ENCODE results near the gene GALNT8. TPM values are rescaled to one million over a fixed set of nuclear protein-coding genes. Genes with fewer than 3 reads are reported as not detected.
A peak's percentile ranks its signal among the peaks of the same experiment; 100 is the strongest.

Gene GALNT8
- total RNA-seq, 2 experiments from 2014 or later = 0.08 TPM; not detected in 1

DNA sequence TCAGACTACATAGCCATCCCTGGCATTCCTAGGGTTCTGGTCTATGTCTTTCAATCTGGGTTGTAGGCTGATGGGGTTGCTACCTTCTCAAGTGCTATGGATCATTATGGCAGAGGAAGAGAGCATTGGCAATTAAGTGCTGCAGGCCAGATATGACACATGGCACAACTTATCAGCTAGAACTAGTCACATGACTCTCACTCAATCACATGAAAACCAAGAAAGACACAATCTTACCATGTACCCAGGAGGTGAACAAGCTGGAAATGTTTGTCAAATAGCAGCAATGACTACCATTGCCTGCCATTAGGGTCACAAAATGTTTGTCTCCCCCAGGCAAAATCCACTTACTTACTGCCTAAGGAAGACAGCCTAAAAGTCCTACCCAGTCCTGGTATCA lies 80.4 kb downstream of the GALNT8 start:
- H3K27ac Mint-ChIP-seq = no peak overlapping the region
- H3K36me3 Mint-ChIP-seq = no peaks in the 10 kb centered on the region
- no peak overlapping the region for H3K4me3 Mint-ChIP-seq
- DNase-seq = no peak
- H3K27me3 Mint-ChIP-seq = peaks cover 13% of the 10 kb centered on the region
- H3K4me1 Mint-ChIP-seq = no peaks in the 10 kb centered on the region
- no peaks in the 10 kb centered on the region for H3K9me3 Mint-ChIP-seq

DNA sequence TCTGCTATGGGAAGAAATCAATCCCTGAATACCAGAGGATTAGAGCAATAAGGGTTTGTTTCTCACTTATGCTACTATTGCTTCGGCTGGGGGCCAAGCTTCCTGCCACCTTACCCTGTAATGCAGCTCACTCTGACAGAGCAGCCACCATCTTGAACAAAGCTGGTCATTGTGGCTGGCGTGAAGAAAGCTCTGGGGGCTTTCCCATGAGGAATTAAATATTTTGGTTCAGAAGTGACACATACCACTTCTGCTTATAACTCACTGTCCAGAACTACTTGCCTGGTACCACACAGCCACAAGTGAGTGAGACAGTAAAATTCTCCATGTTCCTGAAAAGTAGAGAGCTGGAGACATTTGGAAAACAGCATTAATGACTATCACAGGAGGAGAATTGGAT lies 82.6 kb downstream of the GALNT8 start:
- Mint-ChIP-seq H3K4me3 (no peak overlapping the region), H3K36me3 (no peaks in the 10 kb centered on the region), H3K9me3 (no peaks in the 10 kb centered on the region), H3K27ac (no peak overlapping the region), H3K4me1 (peaks cover 13% of the 10 kb centered on the region), H3K27me3 (peaks cover 31% of the 10 kb centered on the region)
- no peak for DNase-seq

DNA sequence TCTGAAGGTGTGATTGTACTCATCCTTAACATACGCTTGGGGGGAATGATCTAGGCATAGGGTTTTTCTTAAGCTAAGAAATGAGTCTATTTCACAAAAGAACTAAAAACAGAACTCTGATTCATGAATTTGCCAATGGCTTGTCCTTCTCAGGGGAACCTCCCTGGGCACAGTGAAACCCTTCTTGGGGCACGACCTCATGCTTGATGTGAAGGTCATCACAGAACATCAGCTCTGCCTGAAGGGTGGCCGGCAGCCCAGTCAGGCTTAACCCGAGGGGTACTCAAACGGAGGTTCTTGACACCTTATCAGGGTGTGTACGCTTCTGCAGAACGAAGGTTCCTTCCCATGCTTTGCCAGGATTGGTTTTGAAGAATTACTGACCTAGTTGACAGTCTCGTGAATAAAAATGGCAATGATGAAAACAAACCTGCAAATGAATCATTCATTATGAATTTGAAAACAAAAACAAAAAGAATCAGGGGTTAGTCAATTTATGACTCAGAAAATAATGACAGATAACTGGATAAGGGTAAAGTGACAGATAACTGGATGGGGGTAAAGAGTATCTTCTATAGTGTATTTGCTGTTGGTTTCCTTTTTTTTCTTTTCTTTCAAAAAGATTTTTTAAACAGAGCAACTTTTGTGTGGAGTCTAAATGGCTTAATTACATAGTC lies 86.4 kb downstream of the GALNT8 start:
- H3K9me3 Mint-ChIP-seq = no peaks in the 10 kb centered on the region
- H3K4me3 Mint-ChIP-seq = no peak overlapping the region
- H3K36me3 Mint-ChIP-seq = no peaks in the 10 kb centered on the region
- H3K4me1 Mint-ChIP-seq = peaks cover 23% of the 10 kb centered on the region
- peaks cover 61% of the 10 kb centered on the region for H3K27me3 Mint-ChIP-seq
- no peak overlapping the region for H3K27ac Mint-ChIP-seq
- DNase-seq = no peak

DNA sequence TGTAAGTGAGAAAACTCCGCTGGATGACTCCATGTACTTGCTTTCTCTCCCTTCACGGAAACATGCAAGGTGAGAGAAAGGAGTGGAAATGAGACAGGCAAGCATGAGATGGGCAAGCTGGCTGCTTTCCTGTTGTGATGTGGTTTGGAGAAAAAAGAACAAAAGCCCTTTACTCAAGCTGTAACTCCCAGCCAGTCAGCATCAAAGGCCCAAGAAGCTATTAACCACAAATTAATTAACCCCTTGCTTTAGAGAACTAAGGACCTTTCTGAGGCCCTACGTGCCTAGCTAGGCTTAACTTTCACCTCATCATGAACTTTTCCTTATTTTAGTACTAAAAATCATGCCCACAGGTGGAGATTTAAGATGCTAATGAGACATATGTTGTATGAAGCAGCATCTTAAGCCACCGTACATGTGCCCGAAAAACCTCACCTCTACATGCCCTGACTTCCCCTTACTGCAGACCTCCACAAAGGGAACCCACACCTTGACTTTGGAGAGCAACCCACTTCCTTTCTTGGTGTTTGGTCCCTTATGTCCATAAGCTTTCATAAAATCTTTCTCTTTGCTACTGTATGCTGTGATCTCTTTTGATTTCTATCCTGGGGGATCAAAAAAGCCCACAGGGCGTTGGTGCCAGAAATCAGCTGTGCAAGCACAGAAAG lies 87.0 kb downstream of the GALNT8 start:
- no peaks in the 10 kb centered on the region for H3K36me3 Mint-ChIP-seq
- H3K4me3 Mint-ChIP-seq = no peak overlapping the region
- peaks cover 23% of the 10 kb centered on the region for H3K4me1 Mint-ChIP-seq
- no peaks in the 10 kb centered on the region for H3K9me3 Mint-ChIP-seq
- H3K27me3 Mint-ChIP-seq = peaks cover 65% of the 10 kb centered on the region
- no peak overlapping the region for H3K27ac Mint-ChIP-seq
- no peak for DNase-seq

DNA sequence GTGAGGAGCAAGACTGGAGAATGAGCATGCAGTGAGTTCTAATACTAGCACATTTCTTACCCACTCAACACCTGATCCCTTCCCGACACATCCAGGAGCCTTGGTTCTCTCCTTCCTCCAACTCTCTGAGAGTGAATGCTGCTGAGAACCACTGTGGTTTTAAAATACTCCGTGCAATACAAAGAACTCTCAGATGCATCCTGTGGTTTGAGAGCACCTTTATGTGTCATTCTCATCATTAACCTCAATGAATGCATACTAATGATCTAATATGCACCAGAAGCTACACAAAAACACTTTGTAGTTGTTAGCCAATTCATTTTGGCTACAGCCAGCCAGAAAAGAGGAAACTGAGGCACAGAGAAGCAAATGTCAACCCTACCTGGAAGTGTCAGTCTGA lies 87.6 kb downstream of the GALNT8 start:
- no peak for DNase-seq
- no peak overlapping the region for H3K4me3 Mint-ChIP-seq
- no peak overlapping the region for H3K27ac Mint-ChIP-seq
- peaks cover 65% of the 10 kb centered on the region for H3K27me3 Mint-ChIP-seq
- H3K4me1 Mint-ChIP-seq = peaks cover 23% of the 10 kb centered on the region
- H3K9me3 Mint-ChIP-seq = no peaks in the 10 kb centered on the region
- no peaks in the 10 kb centered on the region for H3K36me3 Mint-ChIP-seq

DNA sequence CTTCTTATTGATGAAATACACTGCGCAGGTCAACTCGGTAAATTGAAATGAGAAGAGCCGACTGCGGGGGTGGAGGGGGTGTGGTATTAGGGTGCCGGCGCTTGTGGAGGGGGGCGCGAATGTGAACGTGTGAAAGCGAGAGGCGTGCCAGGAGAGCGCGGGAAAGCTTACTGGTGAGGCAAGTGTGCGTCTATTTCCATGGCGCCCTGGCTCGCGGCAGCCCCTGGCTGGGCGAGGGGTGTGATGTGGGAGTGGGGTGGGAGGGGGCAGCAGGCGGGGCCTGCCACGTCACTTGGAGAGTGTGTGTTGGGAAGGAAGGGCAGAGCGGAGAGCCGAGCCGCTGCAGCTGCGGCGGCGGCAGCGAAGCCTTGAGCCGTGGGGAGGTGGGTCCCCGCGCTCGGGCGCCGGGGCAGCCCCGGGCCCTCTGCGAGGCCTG lies 88.8 kb downstream of the GALNT8 start:
- Mint-ChIP-seq H3K36me3 (no peaks in the 10 kb centered on the region), H3K27me3 (peaks cover 67% of the 10 kb centered on the region), H3K27ac (no peak overlapping the region), H3K4me3 (no peak overlapping the region), H3K4me1 (peaks cover 23% of the 10 kb centered on the region), H3K9me3 (no peaks in the 10 kb centered on the region)
- no peak for DNase-seq

DNA sequence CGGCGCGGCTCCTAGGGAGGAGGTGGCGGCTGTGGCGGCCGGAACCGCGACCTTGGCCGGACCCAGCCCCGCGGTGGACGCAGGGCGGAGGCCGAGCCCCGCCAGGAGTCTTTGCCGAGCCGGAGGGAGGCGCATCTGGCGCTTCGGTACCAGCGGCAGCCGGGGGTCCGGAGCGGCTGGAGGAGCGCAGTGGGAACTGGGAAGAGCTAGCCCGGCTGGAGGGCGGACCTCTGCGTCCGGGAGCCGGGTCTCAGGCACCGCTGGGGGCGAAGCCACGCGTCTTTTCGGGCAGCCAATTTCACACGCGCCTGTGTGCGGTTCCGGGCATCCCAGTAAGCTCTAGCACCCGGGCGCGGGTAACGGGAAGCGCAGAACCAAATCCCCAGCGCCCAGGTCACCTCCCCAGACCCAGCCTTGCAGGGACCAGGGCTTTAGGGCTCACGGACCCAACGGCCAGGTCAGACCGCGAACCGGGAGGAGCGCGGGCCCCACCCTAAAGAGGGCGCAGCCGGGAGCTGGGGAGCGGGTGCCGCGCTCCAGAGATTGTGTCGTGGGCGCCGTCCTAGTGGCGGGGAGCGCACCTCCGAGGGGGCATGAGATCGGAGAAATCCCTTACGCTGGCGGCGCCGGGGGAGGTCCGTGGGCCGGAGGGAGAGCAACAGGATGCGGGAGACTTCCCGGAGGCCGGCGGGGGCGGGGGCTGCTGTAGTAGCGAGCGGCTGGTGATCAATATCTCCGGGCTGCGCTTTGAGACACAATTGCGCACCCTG lies 89.4 kb downstream of the GALNT8 start:
- Mint-ChIP-seq H3K27me3 (peaks cover 66% of the 10 kb centered on the region), H3K36me3 (no peaks in the 10 kb centered on the region), H3K9me3 (no peaks in the 10 kb centered on the region), H3K4me1 (peaks cover 23% of the 10 kb centered on the region), H3K27ac (no peak overlapping the region), H3K4me3 (peak overlapping the region; percentile 48)
- no peak for DNase-seq

DNA sequence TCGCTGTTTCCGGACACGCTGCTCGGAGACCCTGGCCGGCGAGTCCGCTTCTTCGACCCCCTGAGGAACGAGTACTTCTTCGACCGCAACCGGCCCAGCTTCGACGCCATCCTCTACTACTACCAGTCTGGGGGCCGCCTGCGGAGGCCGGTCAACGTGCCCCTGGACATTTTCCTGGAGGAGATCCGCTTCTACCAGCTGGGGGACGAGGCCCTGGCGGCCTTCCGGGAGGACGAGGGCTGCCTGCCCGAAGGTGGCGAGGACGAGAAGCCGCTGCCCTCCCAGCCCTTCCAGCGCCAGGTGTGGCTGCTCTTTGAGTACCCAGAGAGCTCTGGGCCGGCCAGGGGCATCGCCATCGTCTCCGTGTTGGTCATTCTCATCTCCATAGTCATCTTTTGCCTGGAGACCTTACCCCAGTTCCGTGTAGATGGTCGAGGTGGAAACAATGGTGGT lies 90.0 kb downstream of the GALNT8 start:
- no peak for DNase-seq
- peak overlapping the region; percentile 12 for H3K4me3 Mint-ChIP-seq
- no peaks in the 10 kb centered on the region for H3K36me3 Mint-ChIP-seq
- H3K9me3 Mint-ChIP-seq = no peaks in the 10 kb centered on the region
- H3K4me1 Mint-ChIP-seq = peaks cover 23% of the 10 kb centered on the region
- H3K27me3 Mint-ChIP-seq = peaks cover 60% of the 10 kb centered on the region
- H3K27ac Mint-ChIP-seq = no peak overlapping the region

DNA sequence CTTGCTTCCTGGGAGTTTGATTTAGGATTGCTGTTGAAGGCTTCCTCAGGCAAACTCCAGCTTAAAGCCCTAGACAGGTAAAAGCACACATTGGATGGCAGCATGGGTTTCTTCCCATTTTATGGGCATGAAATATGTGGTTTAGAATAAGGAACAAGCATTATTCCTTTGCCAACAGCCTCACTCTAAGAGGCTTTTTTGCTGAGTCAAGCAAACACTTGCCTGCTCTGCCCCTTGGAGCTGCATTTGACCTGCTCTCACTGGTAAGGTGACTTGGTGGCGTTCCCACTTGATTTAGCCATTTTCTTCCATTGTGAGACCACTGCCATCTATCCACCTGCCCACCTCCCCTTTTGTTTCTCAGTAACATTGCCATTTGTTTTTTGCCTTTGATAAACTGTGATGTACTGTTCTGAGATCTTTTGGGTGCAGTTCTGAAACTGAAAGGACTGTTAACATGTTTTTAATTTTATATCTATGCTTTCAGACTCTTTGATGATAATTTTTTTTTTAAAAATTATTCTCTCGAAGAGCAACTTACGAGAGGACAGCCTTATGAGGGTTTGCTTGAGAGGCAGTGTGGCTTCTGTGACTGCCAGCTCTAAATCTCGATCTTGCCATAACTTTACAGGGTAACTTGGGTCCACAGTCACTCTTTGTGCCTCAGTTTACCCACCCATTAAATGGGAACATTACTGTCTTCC lies 92.6 kb downstream of the GALNT8 start:
- Mint-ChIP-seq H3K27me3 (peaks cover 43% of the 10 kb centered on the region), H3K27ac (no peak overlapping the region), H3K9me3 (no peaks in the 10 kb centered on the region), H3K36me3 (no peaks in the 10 kb centered on the region), H3K4me1 (peaks cover 13% of the 10 kb centered on the region), H3K4me3 (no peak overlapping the region)
- DNase-seq = no peak

DNA sequence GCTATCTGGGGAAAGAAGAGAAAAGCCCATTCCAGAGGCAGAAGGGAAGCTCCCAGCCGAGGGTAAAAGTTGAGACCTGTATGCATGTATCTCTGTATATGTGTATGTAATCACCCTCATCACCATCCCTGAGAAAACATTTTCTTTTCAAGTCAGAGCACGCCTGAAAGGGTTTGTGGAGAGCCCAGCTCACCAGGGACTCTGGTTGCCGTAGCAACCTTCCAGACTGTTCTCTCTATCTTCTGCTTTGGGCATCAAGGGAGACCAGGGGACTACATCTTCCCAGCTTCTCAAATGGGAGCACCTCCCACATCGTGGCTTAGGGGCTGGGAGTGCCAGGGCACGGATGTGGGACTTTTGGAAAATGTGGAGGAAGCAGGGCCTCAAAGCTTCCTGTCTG lies 93.5 kb downstream of the GALNT8 start:
- H3K4me1 Mint-ChIP-seq = peaks cover 8% of the 10 kb centered on the region
- no peak for DNase-seq
- no peaks in the 10 kb centered on the region for H3K9me3 Mint-ChIP-seq
- no peaks in the 10 kb centered on the region for H3K36me3 Mint-ChIP-seq
- H3K27ac Mint-ChIP-seq = no peak overlapping the region
- H3K27me3 Mint-ChIP-seq = peaks cover 35% of the 10 kb centered on the region
- no peak overlapping the region for H3K4me3 Mint-ChIP-seq

DNA sequence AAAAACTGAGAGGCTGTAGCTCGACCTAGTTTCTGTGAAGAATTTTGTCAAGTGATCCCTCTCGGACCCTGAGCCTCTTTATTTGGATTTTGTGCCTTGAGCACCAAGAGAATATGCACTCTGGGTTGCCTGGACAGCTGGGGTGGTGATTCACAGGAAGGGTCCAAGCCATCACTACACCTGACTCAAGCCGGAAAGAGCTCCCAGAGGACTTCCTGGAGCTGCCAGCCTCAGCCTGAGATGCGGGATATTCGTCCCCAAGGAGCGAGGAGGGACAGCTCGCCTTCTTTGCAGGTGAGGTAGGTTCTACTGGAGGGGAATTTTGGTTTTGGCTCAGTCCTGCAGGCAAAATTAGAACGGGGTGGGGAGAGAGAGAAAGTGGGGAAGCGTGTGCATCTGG lies 94.3 kb downstream of the GALNT8 start:
- H3K4me1 Mint-ChIP-seq = peaks cover 6% of the 10 kb centered on the region
- no peaks in the 10 kb centered on the region for H3K36me3 Mint-ChIP-seq
- no peak overlapping the region for H3K4me3 Mint-ChIP-seq
- DNase-seq = no peak
- H3K9me3 Mint-ChIP-seq = no peaks in the 10 kb centered on the region
- H3K27ac Mint-ChIP-seq = no peak overlapping the region
- peaks cover 31% of the 10 kb centered on the region for H3K27me3 Mint-ChIP-seq

DNA sequence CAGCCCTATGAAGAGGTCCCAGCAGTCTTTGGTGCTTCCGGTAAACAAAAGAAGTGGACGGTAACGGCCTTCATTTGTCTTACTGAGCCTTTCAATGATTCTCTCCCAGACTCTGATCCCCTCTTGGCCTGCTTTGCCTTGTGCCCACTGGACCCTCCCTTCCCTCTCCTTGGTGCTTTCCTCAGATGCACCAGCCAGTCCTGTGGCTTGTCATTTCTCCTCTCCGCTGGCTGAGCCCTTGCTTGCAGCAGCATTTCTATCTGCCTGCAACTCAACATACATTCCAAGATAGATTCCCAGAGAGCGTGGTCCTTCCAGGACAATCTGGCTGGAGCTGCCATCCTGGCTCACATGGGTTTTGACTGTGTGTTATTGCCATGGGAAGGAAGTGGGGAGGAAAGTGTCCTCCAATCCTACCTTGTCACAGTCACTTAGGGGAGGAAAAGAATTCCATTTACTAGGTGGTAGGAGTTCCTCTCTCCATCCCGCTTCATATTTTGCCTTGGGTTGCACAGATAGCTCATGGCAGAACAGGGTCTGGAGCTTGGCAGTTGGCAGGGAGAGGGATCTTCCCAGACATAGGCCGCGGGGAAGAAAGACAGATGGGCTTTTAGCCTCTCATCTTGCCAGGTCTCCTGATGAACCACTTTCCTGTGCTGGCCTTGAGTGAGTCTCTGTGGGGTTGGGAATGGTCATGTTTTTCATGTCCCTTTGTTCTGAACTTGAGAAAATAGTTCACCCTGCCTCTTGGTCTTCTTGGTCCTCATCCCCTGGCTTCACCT lies 96.7 kb downstream of the GALNT8 start:
- H3K4me3 Mint-ChIP-seq = no peak overlapping the region
- no peak for DNase-seq
- no peak overlapping the region for H3K27ac Mint-ChIP-seq
- peaks cover 4% of the 10 kb centered on the region for H3K4me1 Mint-ChIP-seq
- peaks cover 11% of the 10 kb centered on the region for H3K27me3 Mint-ChIP-seq
- H3K36me3 Mint-ChIP-seq = no peaks in the 10 kb centered on the region
- H3K9me3 Mint-ChIP-seq = no peaks in the 10 kb centered on the region

DNA sequence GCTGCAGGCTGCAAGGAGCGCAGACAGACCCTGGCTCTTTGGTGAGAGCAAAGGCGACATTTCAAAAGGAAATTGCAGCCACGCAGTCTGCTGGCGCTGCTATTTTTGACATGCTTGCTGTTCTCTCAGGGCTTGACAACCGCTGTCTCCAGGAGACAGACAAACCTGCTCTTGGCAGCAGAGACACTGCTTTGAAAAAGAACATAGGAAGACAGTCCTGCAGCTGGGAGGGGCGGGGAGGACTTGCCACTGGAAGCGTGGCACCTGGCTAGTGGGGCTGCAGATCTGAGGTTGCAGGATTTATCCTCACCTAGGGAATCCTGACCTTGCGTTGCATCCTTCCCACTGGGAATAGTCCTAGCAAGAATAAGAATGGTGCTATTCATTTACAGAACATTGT lies 97.7 kb downstream of the GALNT8 start:
- H3K27me3 Mint-ChIP-seq = peaks cover 11% of the 10 kb centered on the region
- no peak overlapping the region for H3K4me3 Mint-ChIP-seq
- H3K9me3 Mint-ChIP-seq = no peaks in the 10 kb centered on the region
- H3K27ac Mint-ChIP-seq = no peak overlapping the region
- no peak for DNase-seq
- H3K36me3 Mint-ChIP-seq = no peaks in the 10 kb centered on the region
- peaks cover 4% of the 10 kb centered on the region for H3K4me1 Mint-ChIP-seq

DNA sequence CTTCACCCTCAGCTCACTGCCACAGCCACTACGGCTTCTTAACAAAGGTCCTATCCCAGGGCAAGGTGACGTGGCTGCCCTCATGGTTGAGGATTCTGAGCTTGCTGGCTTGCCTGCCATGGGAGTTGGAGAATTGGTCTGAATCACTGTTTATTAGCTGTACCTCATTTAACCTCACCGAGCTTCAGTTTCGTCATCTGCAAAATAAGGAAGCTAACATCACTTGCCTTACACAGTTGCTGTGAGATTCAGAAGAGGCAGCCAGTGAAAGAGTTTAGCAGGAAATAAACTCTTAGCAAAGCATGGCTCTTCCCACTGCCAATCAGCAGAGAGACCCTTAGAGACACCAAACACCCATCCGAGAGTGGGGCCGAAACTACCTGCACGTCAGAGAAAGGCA lies 99.5 kb downstream of the GALNT8 start:
- no peak for DNase-seq
- Mint-ChIP-seq H3K27me3 (peaks cover 8% of the 10 kb centered on the region), H3K9me3 (no peaks in the 10 kb centered on the region), H3K4me3 (no peak overlapping the region), H3K4me1 (peaks cover 4% of the 10 kb centered on the region), H3K27ac (no peak overlapping the region), H3K36me3 (no peaks in the 10 kb centered on the region)
